ENCODE results near the gene GPR68.
"Not testable (repeated sequence)": the region's sequence is repeated elsewhere in the genome, so short reads cannot be mapped to it uniquely, and the experiment has no call there.

Gene GPR68

DNA sequence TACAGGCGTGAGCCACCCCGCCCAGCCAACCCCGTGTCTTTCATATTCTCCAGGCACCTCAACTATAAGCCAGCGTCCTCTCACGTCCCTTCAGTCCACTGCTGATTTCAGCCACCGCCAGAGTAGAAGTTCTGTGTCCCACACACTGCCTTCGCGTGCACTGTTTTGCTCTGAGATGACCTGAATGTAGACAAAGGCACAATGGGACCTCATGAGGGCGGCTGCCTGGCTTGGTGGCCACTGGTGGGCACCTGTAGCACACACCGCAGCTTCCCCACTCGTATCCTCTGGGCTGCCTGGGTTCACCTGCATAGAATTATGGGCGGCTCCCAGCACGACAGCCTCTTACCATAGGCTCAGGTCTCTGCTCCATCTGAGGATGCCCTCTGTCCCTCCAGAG is 57.2 kb downstream of the GPR68 start:
- no peak for DNase-seq

GRCh38 chr14:91186515-91187066 is 57.9 kb downstream of the GPR68 start:
- no peak for DNase-seq

GRCh38 chr14:91185721-91186120 is 58.8 kb downstream of the GPR68 start:
- DNase-seq = no peak

DNA sequence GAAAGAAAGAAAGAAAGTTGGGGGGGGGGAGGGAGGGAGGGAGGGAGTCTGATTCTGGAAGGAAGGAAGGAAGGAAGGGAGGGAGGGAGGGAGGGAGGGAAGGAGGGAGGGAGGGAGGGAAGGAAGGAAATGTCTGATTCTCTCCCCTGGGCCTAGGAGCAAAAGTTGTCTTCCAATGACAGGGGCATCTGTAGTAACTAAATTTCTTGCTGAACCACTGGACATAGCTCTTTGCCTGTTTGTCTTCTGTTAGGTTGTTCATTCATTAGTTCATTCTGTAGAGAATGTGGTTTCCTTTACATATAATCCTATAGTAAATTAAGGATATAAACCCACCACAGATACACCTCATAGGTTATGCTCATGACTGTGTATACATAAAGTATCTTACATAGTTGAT is 59.9 kb downstream of the GPR68 start:
- no peak for DNase-seq

GRCh38 chr14:91182753-91183152 is 61.8 kb downstream of the GPR68 start:
- not testable (repeated sequence) for DNase-seq
